ENCODE results near the gene SYNGR3. TPM values are rescaled to one million over a fixed set of nuclear protein-coding genes. Genes with fewer than 3 reads are reported as not detected.

Gene SYNGR3
- total RNA-seq, 2 donors from 2014 or later = 1.5 to 1.9 TPM

DNA sequence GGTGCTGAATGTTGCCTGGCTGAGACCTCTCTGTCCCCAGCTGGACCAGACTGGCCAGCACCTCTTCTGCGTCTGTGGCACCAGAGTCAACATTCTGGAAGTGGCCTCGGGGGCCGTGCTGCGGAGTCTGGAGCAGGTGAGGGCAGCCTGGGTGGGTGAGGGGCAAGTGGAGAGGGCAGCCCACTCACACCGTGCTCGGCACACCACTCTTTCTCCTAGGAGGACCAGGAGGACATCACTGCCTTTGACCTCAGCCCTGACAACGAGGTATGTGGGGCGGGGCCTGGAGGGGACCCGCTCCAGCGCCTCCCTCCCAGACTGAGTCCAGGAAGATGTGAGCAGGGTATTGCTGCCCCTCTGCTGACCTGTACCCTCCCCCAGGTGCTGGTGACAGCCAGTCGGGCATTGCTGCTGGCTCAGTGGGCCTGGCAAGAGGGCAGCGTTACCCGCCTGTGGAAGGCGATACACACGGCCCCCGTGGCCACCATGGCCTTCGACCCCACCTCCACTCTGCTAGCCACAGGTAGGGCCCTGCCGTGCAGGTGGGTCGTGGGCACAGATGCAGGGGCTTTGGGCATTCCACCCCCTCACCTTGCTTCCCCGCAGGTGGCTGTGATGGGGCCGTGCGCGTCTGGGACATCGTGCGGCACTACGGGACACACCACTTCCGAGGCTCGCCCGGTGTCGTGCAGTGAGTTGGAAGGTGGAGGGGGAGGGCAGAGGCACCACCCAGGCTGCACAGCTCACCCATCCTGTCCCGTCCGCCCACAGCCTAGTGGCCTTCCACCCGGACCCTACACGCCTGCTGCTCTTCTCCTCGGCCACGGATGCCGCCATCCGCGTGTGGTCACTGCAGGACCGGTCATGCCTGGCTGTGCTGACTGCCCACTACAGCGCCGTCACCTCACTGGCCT is 15.4 kb upstream of the SYNGR3 start:
- TF ChIP-seq, protein P1, sequence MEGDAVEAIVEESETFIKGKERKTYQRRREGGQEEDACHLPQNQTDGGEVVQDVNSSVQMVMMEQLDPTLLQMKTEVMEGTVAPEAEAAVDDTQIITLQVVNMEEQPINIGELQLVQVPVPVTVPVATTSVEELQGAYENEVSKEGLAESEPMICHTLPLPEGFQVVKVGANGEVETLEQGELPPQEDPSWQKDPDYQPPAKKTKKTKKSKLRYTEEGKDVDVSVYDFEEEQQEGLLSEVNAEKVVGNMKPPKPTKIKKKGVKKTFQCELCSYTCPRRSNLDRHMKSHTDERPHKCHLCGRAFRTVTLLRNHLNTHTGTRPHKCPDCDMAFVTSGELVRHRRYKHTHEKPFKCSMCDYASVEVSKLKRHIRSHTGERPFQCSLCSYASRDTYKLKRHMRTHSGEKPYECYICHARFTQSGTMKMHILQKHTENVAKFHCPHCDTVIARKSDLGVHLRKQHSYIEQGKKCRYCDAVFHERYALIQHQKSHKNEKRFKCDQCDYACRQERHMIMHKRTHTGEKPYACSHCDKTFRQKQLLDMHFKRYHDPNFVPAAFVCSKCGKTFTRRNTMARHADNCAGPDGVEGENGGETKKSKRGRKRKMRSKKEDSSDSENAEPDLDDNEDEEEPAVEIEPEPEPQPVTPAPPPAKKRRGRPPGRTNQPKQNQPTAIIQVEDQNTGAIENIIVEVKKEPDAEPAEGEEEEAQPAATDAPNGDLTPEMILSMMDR (IDR thresholded peaks at IDR 0.05) = no peak
- no peak for DNase-seq
- Histone ChIP-seq H3K27me3 (no peaks in the 10 kb centered on the region), H3K27ac (no peak overlapping the region), H3K9me3 (no peaks in the 10 kb centered on the region), H3K36me3 (peaks cover 14% of the 10 kb centered on the region), H3K9ac (ENCODE audit: low read depth in 2 of 2, low read length in 2 of 2) (no peak overlapping the region), H3K4me3 (no peak overlapping the region), H3K4me1 (peaks cover 11% of the 10 kb centered on the region)
- intact Hi-C loops (cut with DNase I) = no loop called here

DNA sequence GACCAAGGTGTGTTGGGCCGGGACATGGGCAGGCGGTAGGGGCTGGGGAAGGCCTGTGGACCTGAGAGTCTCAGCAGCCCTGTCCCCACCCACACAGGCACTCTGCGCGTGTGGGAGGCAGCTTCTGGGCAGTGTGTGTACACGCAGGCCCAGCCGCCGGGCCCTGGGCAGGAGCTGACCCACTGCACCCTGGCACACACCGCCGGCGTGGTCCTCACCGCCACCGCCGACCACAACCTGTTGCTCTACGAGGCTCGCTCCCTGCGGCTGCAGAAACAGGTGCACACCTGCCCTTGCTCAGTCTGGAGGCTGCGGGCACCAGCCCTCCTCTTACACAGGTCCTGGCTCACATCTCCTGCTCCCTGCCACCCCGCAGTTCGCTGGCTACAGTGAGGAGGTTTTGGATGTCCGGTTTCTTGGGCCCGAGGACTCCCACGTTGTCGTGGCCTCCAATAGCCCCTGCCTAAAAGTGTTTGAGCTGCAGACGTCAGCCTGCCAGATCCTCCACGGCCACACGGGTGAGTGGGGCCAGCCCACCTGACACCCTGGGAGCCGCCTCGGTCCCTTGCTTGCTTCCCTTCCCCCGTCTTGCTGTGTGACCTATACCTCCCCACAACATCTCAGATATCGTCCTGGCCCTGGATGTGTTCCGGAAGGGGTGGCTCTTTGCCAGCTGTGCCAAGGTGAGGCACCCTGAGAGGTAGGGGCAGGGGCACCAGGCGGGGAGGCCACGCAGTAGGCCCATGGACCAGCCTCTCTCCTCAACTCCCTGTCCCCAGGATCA is 14.1 kb upstream of the SYNGR3 start:
- H3K9me3 ChIP-seq = no peaks in the 10 kb centered on the region
- no peak overlapping the region for H3K27ac ChIP-seq
- DNase-seq = no peak
- TF ChIP-seq, protein P1 (IDR thresholded peaks at IDR 0.05) = no peak
- H3K4me3 ChIP-seq = no peak overlapping the region
- H3K27me3 ChIP-seq = peaks cover 6% of the 10 kb centered on the region
- intact Hi-C loops (cut with DNase I) = no loop called here
- H3K36me3 ChIP-seq = peaks cover 14% of the 10 kb centered on the region
- H3K9ac ChIP-seq (ENCODE audit: low read depth in 2 of 2, low read length in 2 of 2) = no peak overlapping the region
- peaks cover 11% of the 10 kb centered on the region for H3K4me1 ChIP-seq

DNA sequence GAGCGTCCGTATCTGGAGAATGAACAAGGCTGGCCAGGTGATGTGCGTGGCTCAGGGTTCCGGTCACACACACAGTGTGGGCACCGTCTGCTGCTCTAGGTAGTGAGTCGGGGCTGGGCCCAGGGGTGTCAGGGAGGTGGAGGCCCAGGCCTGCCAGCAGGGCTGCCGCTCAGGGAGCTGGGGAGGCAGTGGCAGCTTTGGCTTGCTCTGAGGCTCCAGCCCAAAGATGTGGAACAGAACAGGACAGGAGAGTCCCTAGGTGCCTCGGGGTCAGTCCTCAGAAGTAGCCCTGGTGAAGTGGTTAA is 13.6 kb upstream of the SYNGR3 start:
- Histone ChIP-seq H3K9me3 (no peaks in the 10 kb centered on the region), H3K9ac (ENCODE audit: low read depth in 2 of 2, low read length in 2 of 2) (no peak overlapping the region), H3K27me3 (peaks cover 8% of the 10 kb centered on the region), H3K27ac (no peak overlapping the region), H3K4me3 (no peak overlapping the region), H3K36me3 (peaks cover 14% of the 10 kb centered on the region), H3K4me1 (peaks cover 7% of the 10 kb centered on the region)
- TF ChIP-seq, protein P1 (IDR thresholded peaks at IDR 0.05) = no peak
- DNase-seq = no peak
- intact Hi-C loops (cut with DNase I) = no loop called here

DNA sequence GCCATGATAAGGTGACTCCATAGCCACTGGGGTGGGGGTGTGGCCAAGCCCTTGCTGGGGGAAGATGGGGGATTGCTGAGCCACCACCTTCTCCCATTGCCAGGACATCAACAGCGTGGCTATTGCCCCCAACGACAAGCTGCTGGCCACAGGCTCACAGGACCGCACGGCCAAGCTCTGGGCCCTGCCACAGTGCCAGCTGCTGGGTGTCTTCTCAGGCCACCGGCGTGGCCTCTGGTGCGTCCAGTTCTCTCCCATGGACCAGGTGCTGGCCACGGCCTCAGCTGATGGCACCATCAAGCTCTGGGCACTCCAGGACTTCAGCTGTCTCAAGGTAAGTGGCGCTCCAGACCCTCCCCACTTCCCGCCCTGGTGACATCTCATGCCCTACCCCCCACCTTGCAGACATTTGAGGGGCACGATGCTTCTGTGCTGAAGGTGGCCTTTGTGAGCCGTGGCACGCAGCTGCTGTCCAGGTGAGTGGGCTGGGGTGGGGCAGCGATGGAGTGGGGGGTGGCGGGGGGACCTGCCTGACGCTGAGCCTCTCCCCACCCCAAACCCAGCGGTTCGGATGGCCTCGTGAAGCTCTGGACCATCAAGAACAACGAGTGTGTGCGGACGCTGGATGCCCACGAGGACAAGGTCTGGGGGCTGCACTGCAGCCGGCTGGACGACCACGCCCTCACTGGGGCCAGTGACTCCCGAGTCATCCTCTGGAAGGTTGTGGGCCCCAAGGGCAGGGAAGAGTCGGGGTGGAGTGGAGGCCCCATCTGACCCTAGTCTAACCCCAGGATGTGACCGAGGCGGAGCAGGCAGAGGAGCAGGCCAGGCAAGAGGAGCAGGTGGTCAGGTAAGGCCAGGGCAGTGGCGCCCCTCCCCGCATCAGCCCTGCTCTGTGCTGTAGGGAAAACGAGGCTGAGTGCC is 12.6 kb upstream of the SYNGR3 start:
- intact Hi-C loops (cut with DNase I) = no loop called here
- no peak for DNase-seq
- Histone ChIP-seq H3K27me3 (peaks cover 8% of the 10 kb centered on the region), H3K27ac (no peak overlapping the region), H3K4me3 (no peak overlapping the region), H3K9me3 (no peaks in the 10 kb centered on the region), H3K36me3 (peaks cover 14% of the 10 kb centered on the region), H3K9ac (ENCODE audit: low read depth in 2 of 2, low read length in 2 of 2) (no peak overlapping the region), H3K4me1 (peaks cover 7% of the 10 kb centered on the region)
- TF ChIP-seq, protein P1 (IDR thresholded peaks at IDR 0.05) = no peak

DNA sequence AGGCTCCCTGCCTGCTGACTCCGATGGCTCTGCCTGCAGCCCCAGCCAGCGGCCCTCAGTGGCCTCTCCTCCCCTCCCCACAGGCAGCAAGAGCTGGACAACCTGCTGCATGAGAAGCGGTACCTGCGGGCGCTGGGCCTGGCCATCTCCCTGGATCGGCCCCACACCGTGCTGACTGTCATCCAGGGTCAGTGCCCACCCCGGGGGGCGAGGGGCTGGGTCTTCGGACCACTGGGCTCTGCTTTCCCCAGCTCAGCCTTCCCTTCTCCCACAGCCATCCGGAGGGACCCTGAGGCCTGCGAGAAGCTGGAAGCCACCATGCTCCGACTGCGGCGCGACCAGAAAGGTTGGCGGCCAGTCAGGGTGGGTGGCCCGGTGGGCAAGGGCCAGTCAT is 11.9 kb upstream of the SYNGR3 start:
- intact Hi-C loops (cut with DNase I) = no loop called here
- no peak overlapping the region for H3K9ac ChIP-seq (ENCODE audit: low read depth in 2 of 2, low read length in 2 of 2)

More for the DNA sequence above, 11.9 kb upstream of the SYNGR3 start:
- DNase-seq = no peak
- TF ChIP-seq, protein P1 (IDR thresholded peaks at IDR 0.05) = no peak
- Histone ChIP-seq H3K27me3 (peaks cover 8% of the 10 kb centered on the region), H3K4me1 (peaks cover 6% of the 10 kb centered on the region), H3K4me3 (no peak overlapping the region), H3K36me3 (peaks cover 14% of the 10 kb centered on the region), H3K27ac (no peak overlapping the region), H3K9me3 (no peaks in the 10 kb centered on the region)

Measured in colonic mucosa (tissue), 4 donors.